Measurements from ENCODE around the gene MYO9B. TPM values are rescaled to one million over a fixed set of nuclear protein-coding genes. Genes with fewer than 3 reads are reported as not detected.

The MYO9B gene
- total RNA-seq, 1 donor = 99.3 TPM

DNA sequence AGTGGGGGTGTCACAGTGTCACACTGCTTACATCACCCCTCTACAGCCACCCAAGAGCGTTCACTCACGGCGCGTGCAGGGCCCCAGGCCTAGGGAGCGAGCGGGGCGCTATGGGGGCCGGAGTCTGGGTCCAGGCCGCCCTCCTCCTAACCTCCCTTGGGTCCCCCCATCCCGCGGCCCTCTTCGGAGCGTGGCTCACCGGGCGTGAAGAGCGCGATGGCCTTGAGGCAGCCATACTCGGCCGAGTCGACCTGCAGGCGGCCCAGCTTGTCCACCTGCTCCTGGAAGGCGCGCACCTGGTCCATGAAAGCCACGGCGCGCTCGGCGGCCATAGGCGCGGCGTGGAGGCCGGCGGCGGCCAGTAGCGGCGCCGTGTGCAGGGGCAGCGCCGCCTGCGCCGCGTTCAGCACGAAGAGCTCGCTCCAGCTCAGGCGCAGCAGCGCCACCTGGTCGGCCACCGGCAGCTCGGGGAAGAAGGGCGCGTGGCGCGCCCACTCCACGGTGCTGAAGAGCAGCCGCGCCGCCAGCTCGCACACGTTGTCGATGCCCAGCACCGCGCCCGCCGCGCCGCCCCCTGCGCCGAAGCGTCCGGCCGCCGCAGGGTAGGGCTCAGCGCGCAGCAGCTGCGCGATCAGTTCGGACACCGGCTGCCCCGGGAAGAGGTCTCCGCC is 159.9 kb downstream of the MYO9B start:
- DNase-seq (ENCODE audit: low read depth) = peak; percentile 78
- H3K4me3 ChIP-seq (ENCODE audit: low read depth, low read length) = peak overlapping the region; percentile 53
- peak; percentile 31 for TF ChIP-seq CTCF (IDR thresholded peaks at IDR 0.05; ENCODE audit: insufficient read depth, low read depth, low read length)

GRCh38 chr19:17235971-17236777 is 160.6 kb downstream of the MYO9B start:
- no peak for TF ChIP-seq CTCF (IDR thresholded peaks at IDR 0.05; ENCODE audit: insufficient read depth, low read depth, low read length)
- H3K4me3 ChIP-seq (ENCODE audit: low read depth, low read length) = peak overlapping the region; percentile 40
- DNase-seq (ENCODE audit: low read depth) = no peak

GRCh38 chr19:17236811-17237543 is 161.4 kb downstream of the MYO9B start:
- no peak for DNase-seq (ENCODE audit: low read depth)
- no peak overlapping the region for H3K4me3 ChIP-seq (ENCODE audit: low read depth, low read length)
- TF ChIP-seq CTCF (IDR thresholded peaks at IDR 0.05; ENCODE audit: insufficient read depth, low read depth, low read length) = no peak

DNA sequence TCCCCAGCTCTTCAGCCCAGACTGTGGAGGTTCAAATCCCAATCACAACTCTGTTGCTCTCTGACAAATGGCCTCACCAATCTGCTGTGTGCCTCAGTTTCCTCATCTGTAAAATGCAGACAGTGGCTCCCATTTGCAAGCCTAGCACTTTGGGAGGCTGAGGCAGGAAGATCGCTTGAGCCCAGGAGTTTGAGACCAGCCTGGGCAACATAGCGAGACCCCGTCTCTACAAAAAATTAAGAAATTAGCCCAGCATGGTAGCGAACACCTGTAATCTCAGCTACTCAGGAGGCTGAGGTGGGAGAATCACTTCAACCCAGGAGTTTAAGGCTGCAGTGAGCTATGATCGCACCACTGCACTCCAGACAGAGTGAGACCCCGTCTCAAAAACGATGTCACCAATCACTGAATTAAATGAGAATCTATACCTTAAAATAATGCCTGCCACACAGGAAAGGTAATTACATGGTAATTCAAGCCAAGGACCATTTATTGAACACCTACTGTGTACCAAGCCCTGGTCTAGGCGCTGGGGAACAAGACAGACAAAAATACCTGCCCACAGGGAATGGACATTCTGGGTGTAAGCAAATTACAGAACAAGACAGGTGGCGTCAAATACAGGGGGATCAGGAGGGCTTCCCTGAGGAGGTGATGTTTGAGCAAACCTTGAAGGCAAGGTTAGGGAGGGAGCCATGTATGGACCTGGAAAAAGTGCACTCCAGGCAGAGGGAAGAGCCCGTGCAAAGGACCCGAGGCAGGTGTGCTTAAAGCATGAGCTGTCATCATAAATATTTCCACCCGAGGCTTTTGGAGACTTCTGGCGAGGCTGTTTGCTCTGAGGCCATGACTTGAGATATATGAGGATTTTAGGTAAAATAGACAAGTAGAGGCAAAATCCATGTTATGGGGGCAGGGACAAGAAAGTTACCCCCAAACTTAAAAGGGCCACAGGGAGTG is 162.4 kb downstream of the MYO9B start:
- TF ChIP-seq CTCF (IDR thresholded peaks at IDR 0.05; ENCODE audit: insufficient read depth, low read depth, low read length) = no peak
- no peak for DNase-seq (ENCODE audit: low read depth)
- H3K4me3 ChIP-seq (ENCODE audit: low read depth, low read length) = no peak overlapping the region

DNA sequence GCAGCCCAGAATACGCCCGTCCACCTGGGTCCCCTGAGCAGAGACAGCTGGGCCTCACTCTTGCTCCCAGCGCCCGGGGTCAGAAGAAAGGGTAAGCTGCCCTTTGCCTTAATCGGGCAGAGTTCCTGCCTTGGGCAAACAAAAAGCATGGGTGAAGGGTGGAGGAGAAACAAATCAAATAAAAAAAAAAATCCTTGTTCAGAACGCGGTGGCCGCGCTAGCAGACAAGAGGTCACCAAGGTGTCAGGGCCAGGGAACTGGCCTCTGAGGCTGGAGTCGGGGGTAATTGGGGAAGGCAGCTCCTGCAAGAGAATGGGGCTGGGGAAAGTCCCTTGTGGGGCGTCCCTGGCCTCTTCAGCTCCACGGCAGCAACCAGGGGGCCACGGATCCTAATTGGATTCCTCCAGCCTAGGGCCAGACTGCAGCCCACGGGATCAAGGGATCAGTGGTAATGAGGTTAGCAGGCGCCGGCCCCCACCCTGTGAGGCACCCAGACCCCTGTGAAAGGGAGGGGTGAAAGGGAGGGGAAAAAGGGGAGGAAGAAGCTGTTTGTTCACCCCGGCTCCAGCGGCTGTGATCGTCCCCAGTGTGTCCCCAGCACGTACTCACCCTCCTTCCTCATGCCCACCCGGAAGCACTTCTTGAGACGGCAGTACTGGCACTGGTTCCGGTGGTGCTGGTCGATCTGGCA is 164.6 kb downstream of the MYO9B start:
- no peak for DNase-seq (ENCODE audit: low read depth)
- no peak overlapping the region for H3K4me3 ChIP-seq (ENCODE audit: low read depth, low read length)
- no peak for TF ChIP-seq CTCF (IDR thresholded peaks at IDR 0.05; ENCODE audit: insufficient read depth, low read depth, low read length)
